HCT116 (cell line): ENCODE measurements around the gene CFL1. TPM values are rescaled to one million over a fixed set of nuclear protein-coding genes. Genes with fewer than 3 reads are reported as not detected.
A peak's percentile ranks its signal among the peaks of the same experiment; 100 is the strongest.

Source experiments
- ATAC-seq: fragments of 200-7000 bp; cut with Tn5 transposase; 2 replicates; pipeline ENCODE4 v1.9.1; 2020; ENCODE audit warnings: mild to moderate bottlenecking, moderate library complexity
- BruUV-seq: library from RNA; stranded (reverse); fragments of 400-500 nt; replicated peaks from 2 replicates; lab custom pipeline; 2021; lab: Mats Ljungman, UMichigan
- CTCF ChIA-PET: fragments of 300-600 bp; sonication (Branson Sonifier 250); formaldehyde crosslinking; loops from one replicate; lab custom pipeline; 2021; ENCODE audit warnings: antibody characterized with exemption; lab: Charles Lee
- POLR2A ChIA-PET: fragments of 300-600, 350-600 bp; sonication (Branson Sonifier 250); formaldehyde crosslinking; loops from one replicate; lab custom pipeline; 2021; ENCODE audit warnings: antibody characterized with exemption; lab: Charles Lee
- RAD21 ChIA-PET, 2 experiments: fragments of 300-600 bp; sonication (Branson Sonifier 250); formaldehyde crosslinking; loops; one replicate each; lab custom pipeline; 2023; ENCODE audit warnings: low total read pairs in 2 of 2; ENCODE audit not compliant: uncharacterized antibody in 2 of 2, unreplicated experiment in 2 of 2, low non-redundant PET in 1 of 2; lab: Charles Lee
- DNase-seq: peaks from one replicate; pipeline ENCODE4 v3.0.0-alpha.2; 2010; ENCODE audit warnings: low read depth, low spot score
- H2AFZ ChIP-seq: fragments of 200-600 bp; shearing (Covaris generic), sonication (generic); 2 replicates; pipeline ENCODE4 v1.6.1; 2017; ENCODE audit warnings: low read depth, mixed run types, mixed read lengths, antibody characterized with exemption, low read length; ENCODE audit not compliant: poor library complexity, severe bottlenecking
- H3K27ac ChIP-seq: 2 replicates; pipeline ENCODE4 v1.5.1; 2012; ENCODE audit warnings: low read depth, low read length
- H3K27me3 ChIP-seq: fragments of 200-600 bp; sonication (generic); 2 replicates; pipeline ENCODE4 v1.6.1; 2016; ENCODE audit warnings: mixed run types, low read length, mixed read lengths; ENCODE audit not compliant: insufficient read depth
- H3K36me3 ChIP-seq, 2 experiments: fragments of 200-500 bp in 1 of 2; fragments of 200-600 bp in 1 of 2; sonication (Bioruptor generic) in 1 of 2; sonication (generic) in 1 of 2; 2 replicates each; pipeline versions ENCODE4 v1.5.1 to v1.6.1; 2014 to 2016; ENCODE audit warnings: low read length in 2 of 2, inconsistent platforms in 1 of 2, mixed read lengths in 1 of 2, mixed run types in 1 of 2; ENCODE audit not compliant: insufficient read depth in 2 of 2, control insufficient read depth in 1 of 2
- H3K4me1 ChIP-seq, 2 experiments: fragments of 200-600 bp in 1 of 2; sonication (generic) in 1 of 2; 2 replicates each; pipeline versions ENCODE4 v1.5.1 to v1.6.1; 2012 to 2017; ENCODE audit warnings: low read length in 2 of 2, inconsistent platforms in 1 of 2, mild to moderate bottlenecking in 1 of 2, mixed read lengths in 1 of 2, mixed run types in 1 of 2, moderate library complexity in 1 of 2; ENCODE audit not compliant: insufficient read depth in 2 of 2, control insufficient read depth in 1 of 2
- H3K4me2 ChIP-seq: fragments of 200-600 bp; sonication (generic); 2 replicates; pipeline ENCODE4 v1.6.1; 2017; ENCODE audit warnings: mixed run types, low read length, mixed read lengths
- H3K4me3 ChIP-seq, 2 experiments: fragments of 200-600 bp in 1 of 2; sonication (generic) in 1 of 2; replicated peaks in 1 of 2; 2 replicates each; pipeline ENCODE4 v1.5.1; 2011 to 2016; ENCODE audit warnings: low read length in 2 of 2, control low read depth in 1 of 2, low read depth in 1 of 2, mild to moderate bottlenecking in 1 of 2, mixed read lengths in 1 of 2, mixed run types in 1 of 2
- H3K79me2 ChIP-seq: fragments of 200-600 bp; sonication (generic); 2 replicates; pipeline ENCODE4 v1.6.1; 2017; ENCODE audit warnings: mild to moderate bottlenecking, mixed run types, low read length, moderate library complexity, mixed read lengths; ENCODE audit not compliant: insufficient read depth
- H3K9ac ChIP-seq: fragments of 200-600 bp; sonication (generic); 2 replicates; pipeline ENCODE4 v1.6.1; 2016; ENCODE audit warnings: low read length, mixed read lengths
- H3K9me2 ChIP-seq: fragments of 200-600 bp; sonication (generic), shearing (Covaris generic); 2 replicates; pipeline ENCODE4 v1.6.1; 2017; ENCODE audit warnings: mixed run types, mild to moderate bottlenecking, moderate library complexity; ENCODE audit not compliant: insufficient read depth
- H3K9me3 ChIP-seq, 2 experiments: fragments of 200-500 bp in 1 of 2; fragments of 200-600 bp in 1 of 2; sonication (Bioruptor generic) in 1 of 2; sonication (generic) in 1 of 2; 2 replicates each; pipeline ENCODE4 v1.6.1; 2014 to 2017; ENCODE audit warnings: low read length in 2 of 2, mixed read lengths in 2 of 2, inconsistent platforms in 1 of 2, low read depth in 1 of 2, mild to moderate bottlenecking in 1 of 2, mixed run types in 1 of 2, moderate library complexity in 1 of 2; ENCODE audit not compliant: control insufficient read depth in 1 of 2, insufficient read depth in 1 of 2
- H4K20me1 ChIP-seq: fragments of 200-600 bp; sonication (generic), shearing (Covaris generic); 2 replicates; pipeline ENCODE4 v1.6.1; 2017; ENCODE audit warnings: mixed run types, mild to moderate bottlenecking, moderate library complexity; ENCODE audit not compliant: insufficient read depth
- CBX3 ChIP-seq: IDR thresholded peaks from 2 replicates; pipeline ENCODE4 v1.6.1; 2012; ENCODE audit warnings: low read depth
- EGR1 ChIP-seq: IDR thresholded peaks from 2 replicates; pipeline ENCODE4 v1.6.1; 2012; ENCODE audit warnings: low read depth
- ELF1 ChIP-seq: IDR thresholded peaks from 2 replicates; pipeline ENCODE4 v1.6.1; 2012; ENCODE audit warnings: low read depth, borderline replicate concordance
- EZH2 ChIP-seq: fragments of 200-600 bp; sonication (generic); IDR thresholded peaks from 2 replicates; pipeline ENCODE4 v1.6.1; 2017; ENCODE audit warnings: antibody characterized with exemption, mixed run types
- FOSL1 ChIP-seq: IDR thresholded peaks from 2 replicates; pipeline ENCODE4 v1.6.1; 2012; ENCODE audit warnings: low read depth
- JUND ChIP-seq: IDR thresholded peaks from 2 replicates; pipeline ENCODE4 v1.6.1; 2012
- POLR2A ChIP-seq: IDR thresholded peaks from 2 replicates; pipeline ENCODE4 v1.7.0; 2011; ENCODE audit warnings: borderline replicate concordance; ENCODE audit not compliant: insufficient read depth, insufficient read length; ENCODE audit errors: extremely low read depth
- SIN3A ChIP-seq: IDR thresholded peaks from 2 replicates; pipeline ENCODE4 v1.6.1; 2012; ENCODE audit warnings: low read depth
- TCF7L2 ChIP-seq: IDR thresholded peaks from 2 replicates; pipeline ENCODE4 v1.7.0; 2011; ENCODE audit warnings: borderline replicate concordance, inconsistent platforms; ENCODE audit not compliant: insufficient read depth, insufficient read length; ENCODE audit errors: extremely low read depth
- ZFX ChIP-seq: fragments of 450-650 bp; IDR thresholded peaks from 2 replicates; pipeline ENCODE4 v1.6.1; 2017
- ZNF274 ChIP-seq: fragments of 200-500 bp; sonication (Bioruptor generic); IDR thresholded peaks from 2 replicates; pipeline ENCODE4 v1.6.1; 2014; ENCODE audit warnings: mild to moderate bottlenecking, low read depth, low read length, inconsistent platforms
- intact Hi-C: fragments of 100-400 bp; cut with micrococcal nuclease; formaldehyde crosslinking; loops from 2 replicates; pipeline ENCODE4 v1.10.0; 2022
- total RNA-seq: library from RNA; stranded (reverse); gene quantifications from one replicate; pipeline ENCODE4 v1.2.1, GENCODE V29; 2021; ENCODE audit not compliant: unreplicated experiment
- TF ChIP-seq, protein P1 (sequence below): IDR thresholded peaks from 2 replicates; pipeline ENCODE4 v1.6.1; 2012
- TF ChIP-seq, protein P2 (sequence below): IDR thresholded peaks from 2 replicates; pipeline ENCODE4 v1.6.1; 2012; ENCODE audit warnings: low read depth
- TF ChIP-seq, protein P3 (sequence below): IDR thresholded peaks from 2 replicates; pipeline ENCODE4 v1.6.1; 2012

Gene CFL1
- total RNA-seq, 1 experiment from 2014 or later: 1,270 TPM

DNA sequence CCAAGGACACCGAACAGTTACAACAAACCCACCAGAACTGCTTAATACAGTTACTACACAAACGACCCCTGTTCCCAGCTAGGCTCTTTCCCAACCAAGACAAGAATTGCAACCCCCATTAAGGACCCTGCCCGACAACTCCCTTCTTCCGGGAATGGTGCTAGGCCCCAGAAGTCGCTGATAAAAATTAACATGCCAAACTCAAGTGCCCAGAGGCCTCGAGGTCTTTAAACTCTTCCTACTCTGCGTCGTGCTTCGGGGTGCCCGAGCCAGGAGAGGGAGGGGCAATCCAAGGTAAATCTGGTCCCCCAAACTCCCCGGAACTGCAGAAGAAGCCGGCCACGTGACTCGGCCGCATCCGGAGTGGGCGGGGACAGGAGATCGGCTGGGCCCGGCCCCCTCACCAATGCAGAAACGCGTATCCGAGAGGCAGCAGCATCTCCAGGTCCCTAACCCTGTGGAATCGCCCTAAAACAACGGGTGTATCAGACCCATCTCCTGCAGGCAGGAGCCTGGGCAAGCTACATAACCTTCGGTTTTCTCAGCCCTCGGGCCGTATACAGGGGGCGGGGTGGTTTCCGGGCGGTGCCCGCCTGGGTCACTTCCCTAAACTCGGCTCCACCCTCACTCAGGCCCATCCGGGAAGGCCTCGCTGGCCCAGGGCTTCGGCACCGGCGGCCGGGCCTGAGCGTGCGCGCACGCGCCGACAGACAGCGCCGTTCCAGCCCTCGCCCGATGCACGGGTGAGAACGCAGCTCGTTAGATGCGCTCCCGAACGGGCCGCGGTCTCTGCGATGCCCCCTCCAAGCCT, 1.1 kb downstream of the CFL1 start:
- Histone ChIP-seq H3K9me3 (no peaks in the 10 kb centered on the region; a peak in 1 of 4 replicates), H4K20me1 (peaks cover 15% of the 10 kb centered on the region; the same call in 1 of the 2 replicates), H3K36me3 (peaks cover 31 to 46% of the 10 kb centered on the region in 2 experiments), H3K4me3 (peak overlapping the region; percentile 85 to 100), H2AFZ (no peak overlapping the region), H3K9me2 (no peaks in the 10 kb centered on the region), H3K27ac (peak overlapping the region; percentile 97), H3K27me3 (no peaks in the 10 kb centered on the region), H3K4me1 (peaks cover 19 to 39% of the 10 kb centered on the region in 2 experiments), H3K9ac (peak overlapping the region; percentile 87), H3K79me2 (peaks cover 54% of the 10 kb centered on the region), H3K4me2 (peak overlapping the region; percentile 77)
- ChIA-PET CTCF (no interaction called here), RAD21 (no interaction called here), POLR2A (interaction anchor here (5.3 kb wide), 1 partner anchor 34 kb away, joined by 84 read pairs; the partner anchor contains the start of genes CCDC85B and FIBP)
- DNase-seq (no peak), ATAC-seq (peak; percentile 18)
- intact Hi-C loops: no loop called here
- no TSS peak for BruUV-seq
- TF ChIP-seq CBX3 (no peak), ZFX (peak; percentile 84)

DNA sequence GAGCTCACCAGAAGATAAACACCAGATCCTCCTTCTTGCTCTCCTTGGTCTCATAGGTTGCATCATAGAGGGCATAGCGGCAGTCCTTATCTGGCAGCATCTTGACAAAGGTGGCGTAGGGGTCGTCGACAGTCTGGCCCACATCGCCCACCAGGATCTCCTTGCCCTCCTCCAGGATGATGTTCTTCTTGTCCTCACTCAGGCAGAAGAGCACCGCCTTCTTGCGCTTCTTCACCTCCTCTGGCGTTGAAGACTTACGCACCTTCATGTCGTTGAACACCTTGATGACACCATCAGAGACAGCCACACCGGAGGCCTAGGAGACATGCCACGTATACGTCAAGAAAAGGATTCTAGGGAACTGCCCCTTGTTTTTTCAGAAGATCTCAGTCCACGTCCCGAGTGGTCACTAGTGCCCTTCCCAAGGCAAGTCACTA, 2.0 kb downstream of the CFL1 start:
- intact Hi-C loops: no loop called here
- RAD21 ChIA-PET: no interaction called here
- Histone ChIP-seq H3K27me3 (no peaks in the 10 kb centered on the region), H4K20me1 (peaks cover 15% of the 10 kb centered on the region; the same call in 1 of the 2 replicates), H3K9ac (peak overlapping the region; percentile 87; the same call in 1 of the 2 replicates), H3K27ac (0 out of 2 replicates have a peak overlapping the region, but pooled peaks have one; percentile 97), H3K4me3 (peak overlapping the region; percentile 85 to 100)
- ATAC-seq: no peak
- no peak for TF ChIP-seq FOSL1
- TF ChIP-seq JUND: no peak
- TF ChIP-seq EZH2: no peak
- no peak for TF ChIP-seq SIN3A
- TF ChIP-seq, protein P1, sequence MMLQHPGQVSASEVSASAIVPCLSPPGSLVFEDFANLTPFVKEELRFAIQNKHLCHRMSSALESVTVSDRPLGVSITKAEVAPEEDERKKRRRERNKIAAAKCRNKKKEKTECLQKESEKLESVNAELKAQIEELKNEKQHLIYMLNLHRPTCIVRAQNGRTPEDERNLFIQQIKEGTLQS: no peak
- TF ChIP-seq, protein P2, sequence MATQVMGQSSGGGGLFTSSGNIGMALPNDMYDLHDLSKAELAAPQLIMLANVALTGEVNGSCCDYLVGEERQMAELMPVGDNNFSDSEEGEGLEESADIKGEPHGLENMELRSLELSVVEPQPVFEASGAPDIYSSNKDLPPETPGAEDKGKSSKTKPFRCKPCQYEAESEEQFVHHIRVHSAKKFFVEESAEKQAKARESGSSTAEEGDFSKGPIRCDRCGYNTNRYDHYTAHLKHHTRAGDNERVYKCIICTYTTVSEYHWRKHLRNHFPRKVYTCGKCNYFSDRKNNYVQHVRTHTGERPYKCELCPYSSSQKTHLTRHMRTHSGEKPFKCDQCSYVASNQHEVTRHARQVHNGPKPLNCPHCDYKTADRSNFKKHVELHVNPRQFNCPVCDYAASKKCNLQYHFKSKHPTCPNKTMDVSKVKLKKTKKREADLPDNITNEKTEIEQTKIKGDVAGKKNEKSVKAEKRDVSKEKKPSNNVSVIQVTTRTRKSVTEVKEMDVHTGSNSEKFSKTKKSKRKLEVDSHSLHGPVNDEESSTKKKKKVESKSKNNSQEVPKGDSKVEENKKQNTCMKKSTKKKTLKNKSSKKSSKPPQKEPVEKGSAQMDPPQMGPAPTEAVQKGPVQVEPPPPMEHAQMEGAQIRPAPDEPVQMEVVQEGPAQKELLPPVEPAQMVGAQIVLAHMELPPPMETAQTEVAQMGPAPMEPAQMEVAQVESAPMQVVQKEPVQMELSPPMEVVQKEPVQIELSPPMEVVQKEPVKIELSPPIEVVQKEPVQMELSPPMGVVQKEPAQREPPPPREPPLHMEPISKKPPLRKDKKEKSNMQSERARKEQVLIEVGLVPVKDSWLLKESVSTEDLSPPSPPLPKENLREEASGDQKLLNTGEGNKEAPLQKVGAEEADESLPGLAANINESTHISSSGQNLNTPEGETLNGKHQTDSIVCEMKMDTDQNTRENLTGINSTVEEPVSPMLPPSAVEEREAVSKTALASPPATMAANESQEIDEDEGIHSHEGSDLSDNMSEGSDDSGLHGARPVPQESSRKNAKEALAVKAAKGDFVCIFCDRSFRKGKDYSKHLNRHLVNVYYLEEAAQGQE: no peak
- no peak for TF ChIP-seq EGR1
- TF ChIP-seq ZFX: no peak
- no peak for TF ChIP-seq CBX3
- no peak for TF ChIP-seq TCF7L2
- TF ChIP-seq, protein P3, sequence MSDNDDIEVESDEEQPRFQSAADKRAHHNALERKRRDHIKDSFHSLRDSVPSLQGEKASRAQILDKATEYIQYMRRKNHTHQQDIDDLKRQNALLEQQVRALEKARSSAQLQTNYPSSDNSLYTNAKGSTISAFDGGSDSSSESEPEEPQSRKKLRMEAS: no peak
- no peak for TF ChIP-seq ELF1
- no peak for TF ChIP-seq POLR2A
- TF ChIP-seq ZNF274: no peak
- TF ChIP-seq, all 23 proteins: peak for 0
- peaks cover 44% of the 10 kb centered on the region for H3K79me2 ChIP-seq
- H2AFZ ChIP-seq: no peak overlapping the region
- no peaks in the 10 kb centered on the region; a peak in 1 of 4 replicates for H3K9me3 ChIP-seq
- no peaks in the 10 kb centered on the region for H3K9me2 ChIP-seq
- H3K4me1 ChIP-seq: peaks cover 14 to 32% of the 10 kb centered on the region in 2 experiments
- BruUV-seq: no TSS peak
- H3K4me2 ChIP-seq: peak overlapping the region; percentile 77
- H3K36me3 ChIP-seq: peaks cover 31 to 56% of the 10 kb centered on the region in 2 experiments
- DNase-seq: no peak
- POLR2A ChIA-PET: no interaction called here
- CTCF ChIA-PET: no interaction called here
